H9 (cell line): ENCODE data around the gene PRRX2. TPM values are rescaled to one million over a fixed set of nuclear protein-coding genes. Genes with fewer than 3 reads are reported as not detected.
A peak's percentile ranks its signal among the peaks of the same experiment; 100 is the strongest.

ENCODE experiments used
- DNase-seq: peaks from one replicate; pipeline ENCODE4 v3.0.0-alpha.2; 2017
- H2AFZ ChIP-seq: one replicate; pipeline ENCODE4 v1.6.1; 2013; ENCODE audit warnings: mild to moderate bottlenecking, low read length, control low read depth, moderate library complexity
- H2AK5ac ChIP-seq: 2 replicates; pipeline ENCODE4 v1.6.1; 2013; ENCODE audit warnings: low read length, control low read depth, mixed read lengths; ENCODE audit not compliant: insufficient read length
- H2BK120ac ChIP-seq: one replicate; pipeline ENCODE4 v1.6.1; 2013; ENCODE audit warnings: low read depth, mild to moderate bottlenecking, low read length, control low read depth, inconsistent platforms; ENCODE audit not compliant: poor library complexity, severe bottlenecking
- H2BK12ac ChIP-seq: 2 replicates; pipeline ENCODE4 v1.6.1; 2013; ENCODE audit warnings: low read length, control low read depth, mixed read lengths, low read depth; ENCODE audit not compliant: insufficient read length
- H2BK15ac ChIP-seq: 2 replicates; pipeline ENCODE4 v1.6.1; 2013; ENCODE audit warnings: low read depth, low read length, control low read depth
- H2BK20ac ChIP-seq: one replicate; pipeline ENCODE4 v1.6.1; 2013; ENCODE audit warnings: low read depth, mild to moderate bottlenecking, low read length, control low read depth, inconsistent platforms; ENCODE audit not compliant: poor library complexity, severe bottlenecking
- H2BK5ac ChIP-seq: 2 replicates; pipeline ENCODE4 v1.6.1; 2013; ENCODE audit warnings: low read length, control low read depth, mixed read lengths; ENCODE audit not compliant: insufficient read length
- H3K14ac ChIP-seq: 2 replicates; pipeline ENCODE4 v1.6.1; 2013; ENCODE audit warnings: low read length, control low read depth; ENCODE audit not compliant: insufficient read depth
- H3K18ac ChIP-seq: 2 replicates; pipeline ENCODE4 v1.6.1; 2013; ENCODE audit warnings: low read depth, mild to moderate bottlenecking, mixed read lengths, low read length, control low read depth; ENCODE audit not compliant: insufficient read length
- H3K23ac ChIP-seq: 2 replicates; pipeline ENCODE4 v1.6.1; 2013; ENCODE audit warnings: low read length, control low read depth, mixed read lengths, low read depth; ENCODE audit not compliant: insufficient read length
- H3K23me2 ChIP-seq: 2 replicates; pipeline ENCODE4 v1.6.1; 2013; ENCODE audit warnings: low read depth, mild to moderate bottlenecking, mixed read lengths, low read length, control low read depth; ENCODE audit not compliant: insufficient read length, poor library complexity, severe bottlenecking
- H3K27ac ChIP-seq: 2 replicates; pipeline ENCODE4 v1.5.1; 2013; ENCODE audit warnings: low read length, control low read depth, mixed read lengths, low read depth; ENCODE audit not compliant: insufficient read length
- H3K27me3 ChIP-seq: 2 replicates; pipeline ENCODE4 v1.6.1; 2013; ENCODE audit warnings: low read length, control low read depth, inconsistent platforms; ENCODE audit not compliant: insufficient read depth
- H3K4ac ChIP-seq: 2 replicates; pipeline ENCODE4 v1.6.1; 2013; ENCODE audit warnings: low read depth, mild to moderate bottlenecking, control low read depth, inconsistent platforms, low read length, moderate library complexity
- H3K4me1 ChIP-seq: 2 replicates; pipeline ENCODE4 v1.6.1; 2013; ENCODE audit warnings: low read length, control low read depth, inconsistent platforms; ENCODE audit not compliant: insufficient read depth
- H3K4me2 ChIP-seq: 2 replicates; pipeline ENCODE4 v1.6.1; 2013; ENCODE audit warnings: low read length, control low read depth, mixed read lengths; ENCODE audit not compliant: insufficient read length, insufficient read depth
- H3K56ac ChIP-seq: 2 replicates; pipeline ENCODE4 v1.6.1; 2013; ENCODE audit warnings: low read depth, mild to moderate bottlenecking, mixed read lengths, low read length, control low read depth; ENCODE audit not compliant: insufficient read length
- H3K79me1 ChIP-seq: 2 replicates; pipeline ENCODE4 v1.6.1; 2013; ENCODE audit warnings: low read depth, mild to moderate bottlenecking, moderate library complexity, low read length, control low read depth, inconsistent platforms; ENCODE audit not compliant: insufficient read depth, poor library complexity, severe bottlenecking
- H3K79me2 ChIP-seq: 2 replicates; pipeline ENCODE4 v1.6.1; 2013; ENCODE audit warnings: low read length, control low read depth, inconsistent platforms; ENCODE audit not compliant: insufficient read depth
- H3K9ac ChIP-seq: 2 replicates; pipeline ENCODE4 v1.6.1; 2013; ENCODE audit warnings: low read length, control low read depth, mixed read lengths; ENCODE audit not compliant: insufficient read length; ENCODE audit errors: extremely low read depth
- H3K9me3 ChIP-seq: one replicate; pipeline ENCODE4 v1.6.1; 2013; ENCODE audit warnings: low read depth, low read length, inconsistent platforms; ENCODE audit not compliant: control insufficient read depth
- H3T11ph ChIP-seq: one replicate; pipeline ENCODE4 v1.6.1; 2013; ENCODE audit warnings: mild to moderate bottlenecking, low read length, control low read depth, inconsistent platforms
- H4K20me1 ChIP-seq: one replicate; pipeline ENCODE4 v1.6.1; 2013; ENCODE audit not compliant: control insufficient read depth, insufficient read length, insufficient read depth
- H4K5ac ChIP-seq: 2 replicates; pipeline ENCODE4 v1.6.1; 2013; ENCODE audit warnings: low read depth, mild to moderate bottlenecking, mixed read lengths, low read length, control low read depth; ENCODE audit not compliant: insufficient read length
- H4K8ac ChIP-seq: replicated peaks from 2 replicates; pipeline ENCODE4 v1.6.1; 2013; ENCODE audit warnings: low read length, control low read depth, mixed read lengths, low read depth; ENCODE audit not compliant: insufficient read length
- H4K91ac ChIP-seq: 2 replicates; pipeline ENCODE4 v1.6.1; 2013; ENCODE audit warnings: low read depth, mild to moderate bottlenecking, moderate library complexity, mixed read lengths, low read length, control low read depth; ENCODE audit not compliant: insufficient read length
- H3K27ac Mint-ChIP-seq, 3 experiments: 2 replicates in 2 of 3; 3 replicates in 1 of 3; pipeline ENCODE4 v1.8.0; 2020 to 2021; ENCODE audit warnings: mixed read lengths in 3 of 3, mild to moderate bottlenecking in 1 of 3, moderate library complexity in 1 of 3
- H3K27me3 Mint-ChIP-seq: 2 replicates; pipeline ENCODE4 v1.8.0; 2021; ENCODE audit warnings: low read depth, mild to moderate bottlenecking, moderate library complexity, mixed read lengths
- H3K36me3 Mint-ChIP-seq, 3 experiments: 2 replicates in 2 of 3; 3 replicates in 1 of 3; pipeline ENCODE4 v1.8.0; 2020 to 2021; ENCODE audit warnings: low read depth in 3 of 3, mixed read lengths in 3 of 3; ENCODE audit not compliant: insufficient read depth in 1 of 3
- H3K4me1 Mint-ChIP-seq, 2 experiments: 2 replicates each; pipeline ENCODE4 v1.8.0; 2020; ENCODE audit warnings: mixed read lengths in 2 of 2
- H3K4me3 Mint-ChIP-seq, 2 experiments: 2 replicates in 1 of 2; 3 replicates in 1 of 2; pipeline ENCODE4 v1.8.0; 2020 to 2021; ENCODE audit warnings: mild to moderate bottlenecking in 2 of 2, mixed read lengths in 2 of 2, moderate library complexity in 1 of 2
- H3K9me3 Mint-ChIP-seq, 2 experiments: 2 replicates in 1 of 2; 3 replicates in 1 of 2; pipeline ENCODE4 v1.8.0; 2020; ENCODE audit warnings: mild to moderate bottlenecking in 2 of 2, mixed read lengths in 2 of 2, moderate library complexity in 1 of 2
- CTCF ChIP-seq: fragments of 200-600 bp; sonication (generic); conservative IDR thresholded peaks from 3 replicates; pipeline ENCODE4 v1.8.0; 2021; ENCODE audit warnings: antibody characterized with exemption, mild to moderate bottlenecking
- WGBS: extraction: QIAGEN DNeasy Blood & Tissue Kit; methylation state at CpG from one replicate; pipeline ENCODE4 v1.1.7; 2013; ENCODE audit warnings: missing lambda C conversion rate, low lambda C conversion rate, mixed read lengths; ENCODE audit not compliant: insufficient read length; ENCODE audit errors: extremely low coverage; 5-methylcytosine and 5-hydroxymethylcytosine counted together
- total RNA-seq: library from RNA; stranded (reverse); gene quantifications from 2 replicates; pipeline ENCODE4 v1.2.1, GENCODE V29; 2021

Gene PRRX2
- total RNA-seq, 1 experiment from 2014 or later, result 3.9 TPM

- TF ChIP-seq CTCF, result no peak
- Histone ChIP-seq H3K23ac (no peak overlapping the region), H2BK5ac (no peak overlapping the region), H4K20me1 (no peaks in the 10 kb centered on the region), H2BK15ac (no peak overlapping the region), H4K8ac (no peak overlapping the region), H3K27ac (no peak overlapping the region), H2BK120ac (no peak overlapping the region), H2AK5ac (no peak overlapping the region), H3K79me1 (no peaks in the 10 kb centered on the region), H3K27me3 (no peaks in the 10 kb centered on the region), H3K4me2 (no peak overlapping the region), H2BK12ac (no peak overlapping the region), H3K18ac (no peak overlapping the region), H3K4ac (no peak overlapping the region), H3K4me1 (no peaks in the 10 kb centered on the region; the same call in 1 of the 2 replicates), H3K23me2 (no peaks in the 10 kb centered on the region), H3K9ac (no peak overlapping the region), H4K5ac (no peak overlapping the region), H2AFZ (no peak overlapping the region), H4K91ac (no peak overlapping the region), H3K56ac (no peak overlapping the region), H3T11ph (no peak overlapping the region), H3K79me2 (no peaks in the 10 kb centered on the region), H2BK20ac (no peak overlapping the region), H3K9me3 (no peaks in the 10 kb centered on the region), H3K14ac (no peak overlapping the region)
- Mint-ChIP-seq H3K4me1 (peaks cover 17 to 25% of the 10 kb centered on the region in 2 experiments), H3K27ac (0 out of 7 replicates have a peak overlapping the region, but pooled peaks of 1 of the 3 experiments have one; percentile 14), H3K36me3 (no peaks in the 10 kb centered on the region), H3K9me3 (no peaks in the 10 kb centered on the region), H3K27me3 (peaks cover 8% of the 10 kb centered on the region), H3K4me3 (no peak overlapping the region)
- DNase-seq, result no peak
- WGBS, result no CpG with 5 or more reads among the region's 12 CpGs
These were observed 8.2 kb downstream of the PRRX2 start for GRCh38 chr9:129673602-129674001.
